ENCODE results near the gene RBM7.

The RBM7 gene

DNA sequence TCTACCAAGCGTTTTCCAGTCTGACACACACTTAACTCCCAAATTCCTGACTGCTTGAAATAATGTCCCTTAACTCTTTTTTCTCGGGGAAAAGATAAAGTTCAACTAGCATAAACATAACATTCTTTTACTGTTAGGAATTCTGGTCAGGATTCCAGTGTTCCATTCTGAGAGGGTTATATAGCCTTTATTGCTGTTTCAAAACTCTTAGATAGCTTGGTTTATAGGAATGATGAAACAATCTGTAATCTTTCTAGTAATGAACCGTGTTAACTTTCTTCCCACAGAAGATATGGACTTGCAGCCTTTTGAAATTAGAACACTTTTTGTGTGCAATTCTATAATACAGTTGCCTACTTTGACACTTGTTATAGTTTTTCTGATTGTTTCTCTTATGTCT lies 47.4 kb downstream of the RBM7 start:
- no peak for DNase-seq (ENCODE audit: low read depth in 1 of 2, low spot score in 1 of 2)

DNA sequence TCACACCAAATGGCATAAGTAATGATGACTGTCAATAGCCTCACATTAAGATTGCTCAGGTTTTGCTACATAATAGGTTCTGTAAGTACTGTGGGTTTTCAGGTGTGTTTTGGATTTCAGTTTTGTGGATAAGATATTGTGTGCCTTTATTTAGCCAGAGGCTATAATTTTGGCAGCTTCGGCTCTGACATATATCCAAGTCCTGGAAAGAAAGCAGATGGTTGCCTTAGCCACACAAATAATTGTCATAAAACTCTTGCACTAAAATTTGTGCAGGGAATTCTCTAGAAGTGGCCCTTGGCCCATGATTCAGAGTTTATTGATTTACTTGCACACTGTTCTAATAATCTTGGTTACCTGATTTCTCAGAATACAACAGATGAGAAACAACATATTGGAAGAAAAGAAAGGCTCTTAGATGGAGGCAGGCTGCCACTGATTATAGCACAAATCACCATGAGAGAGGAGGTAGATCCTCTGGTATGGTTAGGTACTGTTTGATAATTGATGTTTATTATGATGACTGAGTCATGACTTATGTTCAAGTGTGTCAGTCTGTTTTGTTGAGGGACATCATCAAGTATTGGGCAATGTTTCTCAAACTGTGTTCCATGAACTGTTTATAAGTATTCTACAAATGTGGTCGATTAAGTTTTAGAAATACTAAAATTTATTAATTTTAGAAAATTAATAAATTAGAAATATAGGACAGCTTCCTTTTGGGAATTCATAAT lies 48.5 kb downstream of the RBM7 start:
- DNase-seq (ENCODE audit: low read depth in 1 of 2, low spot score in 1 of 2), result no peak

DNA sequence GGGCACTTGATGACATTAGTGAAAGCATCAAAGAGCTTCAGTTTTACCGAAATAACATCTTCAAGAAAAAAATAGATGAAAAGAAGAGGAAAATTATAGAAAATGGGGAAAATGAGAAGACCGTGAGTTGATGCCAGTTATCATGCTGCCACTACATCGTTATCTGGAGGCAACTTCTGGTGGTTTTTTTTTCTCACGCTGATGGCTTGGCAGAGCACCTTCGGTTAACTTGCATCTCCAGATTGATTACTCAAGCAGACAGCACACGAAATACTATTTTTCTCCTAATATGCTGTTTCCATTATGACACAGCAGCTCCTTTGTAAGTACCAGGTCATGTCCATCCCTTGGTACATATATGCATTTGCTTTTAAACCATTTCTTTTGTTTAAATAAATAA lies 49.4 kb downstream of the RBM7 start:
- DNase-seq (ENCODE audit: low read depth in 1 of 2, low spot score in 1 of 2), result no peak

DNA sequence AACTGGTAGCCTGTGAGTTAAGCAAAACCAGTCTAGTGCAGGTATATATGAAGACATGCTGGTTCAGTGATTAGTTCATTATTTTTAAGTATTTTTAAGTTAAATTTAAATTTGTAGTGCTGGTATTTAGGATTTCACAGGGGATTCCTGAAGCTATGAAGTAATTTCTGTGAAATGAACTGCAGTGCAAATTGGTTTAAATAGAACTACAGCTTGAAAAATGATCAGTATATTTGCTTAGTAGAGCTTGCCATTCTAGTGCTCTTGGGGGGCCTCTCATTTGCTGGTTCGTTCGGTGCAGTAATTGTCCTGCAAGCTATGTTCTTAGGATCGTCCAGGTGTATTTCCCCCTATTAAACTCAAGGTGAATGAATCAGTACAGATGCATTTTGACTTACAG lies 51.9 kb downstream of the RBM7 start:
- DNase-seq (ENCODE audit: low read depth in 1 of 2, low spot score in 1 of 2), result no peak

Measured in stimulated activated CD4-positive, alpha-beta T cell treated with anti-CD3 and anti-CD28 coated beads, Interleukin-15, amount 100 ng/mL, for 1 hour (primary cell).